ENCODE measurements around the gene MTFR1L. TPM values are rescaled to one million over a fixed set of nuclear protein-coding genes. Genes with fewer than 3 reads are reported as not detected.
"Not testable (repeated sequence)": the region's sequence is repeated elsewhere in the genome, so short reads cannot be mapped to it uniquely, and the experiment has no call there.

Gene MTFR1L
- total RNA-seq, 1 donor: 46.6 TPM

DNA sequence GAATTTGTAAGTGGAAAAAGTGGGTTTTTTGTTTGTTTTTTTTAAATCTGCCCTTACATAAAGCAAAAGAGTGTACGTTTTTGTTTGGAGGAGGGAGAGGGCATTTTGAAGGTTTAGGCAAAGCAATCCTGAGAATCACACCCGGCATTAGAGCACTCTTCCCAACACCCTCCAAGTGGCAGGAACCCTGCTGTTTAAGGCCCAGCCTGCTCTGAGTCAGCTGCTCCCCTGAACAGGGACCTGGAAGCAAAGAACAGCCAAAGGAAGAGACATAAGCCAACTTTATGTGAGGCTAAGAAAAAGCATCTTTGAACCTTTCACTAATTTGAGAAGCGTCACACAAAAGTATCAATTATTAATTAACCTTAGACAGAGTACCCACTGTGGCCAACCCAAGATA, 16.9 kb downstream of the MTFR1L start:
- TF ChIP-seq, protein P1, sequence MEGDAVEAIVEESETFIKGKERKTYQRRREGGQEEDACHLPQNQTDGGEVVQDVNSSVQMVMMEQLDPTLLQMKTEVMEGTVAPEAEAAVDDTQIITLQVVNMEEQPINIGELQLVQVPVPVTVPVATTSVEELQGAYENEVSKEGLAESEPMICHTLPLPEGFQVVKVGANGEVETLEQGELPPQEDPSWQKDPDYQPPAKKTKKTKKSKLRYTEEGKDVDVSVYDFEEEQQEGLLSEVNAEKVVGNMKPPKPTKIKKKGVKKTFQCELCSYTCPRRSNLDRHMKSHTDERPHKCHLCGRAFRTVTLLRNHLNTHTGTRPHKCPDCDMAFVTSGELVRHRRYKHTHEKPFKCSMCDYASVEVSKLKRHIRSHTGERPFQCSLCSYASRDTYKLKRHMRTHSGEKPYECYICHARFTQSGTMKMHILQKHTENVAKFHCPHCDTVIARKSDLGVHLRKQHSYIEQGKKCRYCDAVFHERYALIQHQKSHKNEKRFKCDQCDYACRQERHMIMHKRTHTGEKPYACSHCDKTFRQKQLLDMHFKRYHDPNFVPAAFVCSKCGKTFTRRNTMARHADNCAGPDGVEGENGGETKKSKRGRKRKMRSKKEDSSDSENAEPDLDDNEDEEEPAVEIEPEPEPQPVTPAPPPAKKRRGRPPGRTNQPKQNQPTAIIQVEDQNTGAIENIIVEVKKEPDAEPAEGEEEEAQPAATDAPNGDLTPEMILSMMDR (IDR thresholded peaks at IDR 0.05; ENCODE audit: insufficient read depth, low read depth, low read length): no peak
- no peak for DNase-seq (ENCODE audit: low read depth)
- H3K4me3 ChIP-seq (ENCODE audit: low read depth, low read length): no peak overlapping the region

DNA sequence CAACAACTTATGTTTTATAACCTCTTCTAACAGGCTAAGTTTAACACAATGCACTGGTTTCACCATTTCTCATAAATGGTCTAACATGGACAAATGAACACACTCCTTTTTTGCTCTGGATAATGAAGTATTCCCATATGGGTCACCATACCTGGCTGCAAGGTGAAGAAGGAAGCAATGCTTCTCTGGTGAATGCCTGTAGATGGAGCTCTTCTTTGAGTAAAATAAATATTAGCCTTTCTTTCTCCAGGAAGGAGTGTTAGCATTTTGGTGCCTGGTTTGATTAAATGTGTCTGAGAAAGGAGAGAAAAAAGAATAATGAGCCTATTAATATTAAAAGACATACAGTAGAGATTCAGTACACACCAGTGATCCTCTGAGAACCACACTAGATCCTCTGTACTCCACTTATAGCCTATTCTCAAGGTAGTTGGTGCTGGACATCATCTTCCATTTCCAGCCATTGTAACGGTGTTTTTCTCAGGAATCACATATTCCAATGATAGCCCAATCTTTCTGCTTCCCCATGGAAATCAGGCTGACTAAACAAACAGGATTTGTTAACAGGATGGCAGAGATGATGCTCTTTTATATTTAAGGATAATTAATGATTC, 17.6 kb downstream of the MTFR1L start:
- no peak overlapping the region for H3K4me3 ChIP-seq (ENCODE audit: low read depth, low read length)
- TF ChIP-seq, protein P1 (IDR thresholded peaks at IDR 0.05; ENCODE audit: insufficient read depth, low read depth, low read length): peak; percentile 49
- peak; percentile 24 for DNase-seq (ENCODE audit: low read depth)

DNA sequence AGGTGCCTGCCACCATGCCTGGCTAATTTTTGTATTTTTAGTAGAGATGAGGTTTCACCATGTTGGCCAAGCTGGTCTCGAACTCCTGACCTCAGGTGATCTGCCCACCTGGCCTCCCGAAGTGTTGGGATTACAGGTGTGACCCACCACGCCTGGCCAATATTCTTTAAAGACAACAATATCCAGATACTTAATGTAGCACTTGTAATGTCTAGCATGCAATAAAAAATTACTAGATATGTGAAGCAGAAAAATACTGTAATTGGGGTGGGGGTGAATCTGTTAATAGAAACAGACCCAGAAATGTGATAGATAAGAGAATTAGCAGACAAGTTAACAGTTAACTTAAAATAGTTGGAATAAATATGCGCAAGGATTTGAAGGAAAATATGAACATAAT, 20.1 kb downstream of the MTFR1L start:
- not testable (repeated sequence) for H3K4me3 ChIP-seq (ENCODE audit: low read depth, low read length); DNase-seq (ENCODE audit: low read depth)

DNA sequence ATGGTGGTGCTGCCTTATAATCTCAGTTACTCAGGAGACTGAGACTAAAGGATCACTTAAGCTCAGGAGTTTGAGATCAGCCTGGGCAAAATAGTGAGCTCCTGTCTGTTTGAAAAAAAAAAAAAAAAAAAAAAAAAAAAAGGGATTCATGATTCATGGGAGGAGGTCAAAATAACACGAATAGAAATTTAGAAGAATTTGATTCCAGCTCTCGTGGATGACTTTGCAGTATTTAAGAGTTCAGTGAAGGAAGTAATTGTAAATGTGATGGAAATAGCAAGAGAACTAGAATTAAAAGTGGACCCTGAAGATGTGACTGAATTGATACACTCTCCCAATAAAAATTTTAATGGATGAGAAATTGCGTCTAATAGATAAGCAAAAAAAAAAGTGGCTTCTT, 23.7 kb downstream of the MTFR1L start:
- TF ChIP-seq, protein P1 (IDR thresholded peaks at IDR 0.05; ENCODE audit: insufficient read depth, low read depth, low read length): no peak
- no peak for DNase-seq (ENCODE audit: low read depth)
- H3K4me3 ChIP-seq (ENCODE audit: low read depth, low read length): no peak overlapping the region

DNA sequence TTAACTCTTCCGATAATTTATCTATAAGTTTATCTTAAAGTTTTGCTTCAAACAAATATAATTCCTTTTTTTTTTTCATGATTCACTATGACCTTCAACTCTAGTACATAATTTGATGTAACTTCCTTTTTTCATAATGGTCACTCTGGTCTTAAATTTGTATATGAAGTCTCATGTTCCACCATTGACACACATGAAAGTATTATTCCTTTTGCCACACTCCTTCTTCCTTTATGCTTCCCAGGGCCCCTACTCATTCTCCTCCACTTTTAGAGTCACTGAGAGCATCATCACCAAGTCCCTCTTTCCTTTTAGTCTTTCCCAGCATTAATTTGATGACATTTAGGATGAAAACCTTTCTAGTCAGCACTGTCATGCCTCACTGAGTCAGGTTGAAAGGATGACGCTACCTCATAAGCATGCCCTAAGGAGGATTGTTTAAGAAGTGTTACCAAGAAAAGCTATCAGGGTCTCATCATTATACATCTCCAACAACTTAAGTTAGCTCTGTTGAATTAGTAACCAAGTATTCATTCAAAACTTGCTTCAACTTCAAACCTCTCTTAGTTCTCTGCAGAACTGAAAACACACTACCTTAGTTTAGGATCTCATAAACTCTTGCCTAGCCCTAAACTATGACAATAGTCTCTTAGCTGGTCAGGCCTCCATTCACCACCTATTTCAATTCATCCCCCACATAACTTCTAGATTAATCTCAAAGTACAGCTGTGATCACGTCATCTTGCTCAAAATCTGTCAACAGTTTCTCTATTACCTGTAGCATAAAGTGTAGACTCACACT, 25.0 kb downstream of the MTFR1L start:
- TF ChIP-seq, protein P1 (IDR thresholded peaks at IDR 0.05; ENCODE audit: insufficient read depth, low read depth, low read length): no peak
- H3K4me3 ChIP-seq (ENCODE audit: low read depth, low read length): no peak overlapping the region
- DNase-seq (ENCODE audit: low read depth): no peak

DNA sequence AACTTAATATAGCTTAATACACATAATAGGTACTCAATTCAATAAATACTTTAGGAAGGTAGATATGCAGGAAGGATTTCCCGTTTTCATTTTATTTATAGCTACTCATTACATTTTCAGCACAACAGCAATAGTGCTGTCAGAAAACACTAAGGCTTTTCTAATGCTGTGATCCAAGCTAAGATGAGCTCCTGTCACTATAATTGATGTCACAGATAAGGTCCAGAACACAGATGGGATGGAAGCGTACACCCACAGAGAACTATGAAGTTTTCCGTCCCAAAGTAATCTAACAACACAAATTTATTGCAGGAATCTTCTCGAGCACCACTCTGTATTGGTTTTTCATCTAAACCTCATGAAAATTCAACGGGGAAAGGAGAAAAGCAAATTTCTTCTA, 25.9 kb downstream of the MTFR1L start:
- TF ChIP-seq, protein P1 (IDR thresholded peaks at IDR 0.05; ENCODE audit: insufficient read depth, low read depth, low read length): no peak
- no peak overlapping the region for H3K4me3 ChIP-seq (ENCODE audit: low read depth, low read length)
- DNase-seq (ENCODE audit: low read depth): no peak

DNA sequence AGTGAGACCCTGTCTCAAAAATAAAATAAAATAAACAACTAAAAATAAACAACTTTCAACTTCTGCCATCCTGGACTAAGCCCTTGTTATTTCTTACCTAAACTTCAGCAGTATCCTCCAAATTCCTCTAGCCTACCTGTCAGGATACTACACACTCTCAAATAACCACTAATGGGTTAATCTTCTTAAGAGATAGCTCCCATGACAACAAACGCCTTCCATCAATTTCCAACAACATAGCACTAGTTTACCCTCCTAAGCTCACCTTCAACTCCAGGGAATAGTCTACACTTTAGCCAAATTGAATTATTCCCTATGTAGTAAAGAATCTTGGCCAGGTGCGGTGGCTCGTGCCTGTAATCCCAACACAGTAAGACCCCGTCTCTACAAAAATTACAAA, 28.2 kb downstream of the MTFR1L start:
- DNase-seq (ENCODE audit: low read depth): no peak
- no peak overlapping the region for H3K4me3 ChIP-seq (ENCODE audit: low read depth, low read length)
- TF ChIP-seq, protein P1 (IDR thresholded peaks at IDR 0.05; ENCODE audit: insufficient read depth, low read depth, low read length): no peak

All from fibroblast of villous mesenchyme (primary cell).